ENCODE data around the gene SLC8B1. TPM values are rescaled to one million over a fixed set of nuclear protein-coding genes. Genes with fewer than 3 reads are reported as not detected.

SLC8B1 gene
- total RNA-seq (2022; extraction: Qiagen RNA extraction) = 6.9 to 10.6 TPM (median 8.6 TPM) in 5 replicates

GRCh38 chr12:113334786-113335539 lies at the start of gene SLC8B1:
SLC8B1 (minus strand) TSS chr12:113335109; CDS start chr12:113332878, 2,231 bp downstream.

GRCh38 chr12:113358381-113359132 lies 23.6 kb upstream of the SLC8B1 start, which contains the start of gene PLBD2:
PLBD2 (plus strand) TSS chr12:113358587; CDS start chr12:113358601, 14 bp downstream.

Other genes with a start within 250 kb of the SLC8B1 start
- 0.28 to 0.44 TPM (median 0.32 TPM) in 5 replicates for gene RASAL1, start 199.3 kb downstream of the SLC8B1 start, total RNA-seq (2022; extraction: Qiagen RNA extraction)
- gene CFAP73, start 185.4 kb downstream of the SLC8B1 start, total RNA-seq (2022; extraction: Qiagen RNA extraction) = 0.06 to 0.23 TPM (median 0.12 TPM) in 4 of 5 replicates, not detected in the other
- 45.3 to 80.4 TPM (median 72.1 TPM) in 5 replicates for gene DDX54, start 149.6 kb downstream of the SLC8B1 start, total RNA-seq (2022; extraction: Qiagen RNA extraction)
- 23.1 to 32.2 TPM (median 31.5 TPM) in 5 replicates for gene RITA1, start 149.4 kb downstream of the SLC8B1 start, total RNA-seq (2022; extraction: Qiagen RNA extraction)
- 15.3 to 17.7 TPM (median 16.2 TPM) in 5 replicates for gene TPCN1, start 113.6 kb downstream of the SLC8B1 start, total RNA-seq (2022; extraction: Qiagen RNA extraction)
- gene PLBD2, start 23.5 kb upstream of the SLC8B1 start, total RNA-seq (2022; extraction: Qiagen RNA extraction) = 28.4 to 34.5 TPM (median 32.2 TPM) in 5 replicates
- gene SDS, start 68.8 kb upstream of the SLC8B1 start, total RNA-seq (2022; extraction: Qiagen RNA extraction) = 0.49 to 1.8 TPM (median 1.6 TPM) in 5 replicates
- gene SDSL, start 87.3 kb upstream of the SLC8B1 start, total RNA-seq (2022; extraction: Qiagen RNA extraction) = 24.5 to 31.5 TPM (median 27.4 TPM) in 5 replicates
- 0.02 to 0.07 TPM (median 0.05 TPM) in 4 of 5 replicates, not detected in the other for gene LHX5, start 136.8 kb upstream of the SLC8B1 start, total RNA-seq (2022; extraction: Qiagen RNA extraction)

Measured in A549 treated with AZD2906 at 1 μM for 4 hours (cell line).